HG03460 (cell line): ENCODE data around the gene DHRS1.
A peak's percentile ranks its signal among the peaks of the same experiment; 100 is the strongest.

Source experiments
- ATAC-seq: cut with Tn5 transposase; IDR thresholded peaks from one replicate; pipeline ENCODE4 v1.9.1; 2021; ENCODE audit not compliant: unreplicated experiment

The DHRS1 gene

GRCh38 chr14:24299255-24300191 is at the start of gene DHRS1, which contains the start of gene NOP9:
DHRS1 (minus strand) TSS chr14:24299780; CDS start chr14:24299106, 674 bp downstream.
NOP9 (plus strand) TSS chr14:24299850; CDS start chr14:24299955, 105 bp downstream.
- ATAC-seq: peak; percentile 60

- no peak for ATAC-seq
Measured at GRCh38 chr14:24348186-24348585, 48.6 kb upstream of the DHRS1 start.

GRCh38 chr14:24347134-24347533 is 47.6 kb upstream of the DHRS1 start:
- no peak for ATAC-seq

- ATAC-seq: no peak
Measured at GRCh38 chr14:24343795-24344660, 44.4 kb upstream of the DHRS1 start.

GRCh38 chr14:24342889-24343288 is 43.3 kb upstream of the DHRS1 start:
- no peak for ATAC-seq

GRCh38 chr14:24340606-24341005 is 41.0 kb upstream of the DHRS1 start:
- no peak for ATAC-seq

GRCh38 chr14:24339284-24340151 is 39.9 kb upstream of the DHRS1 start, which contains the start of gene RIPK3:
RIPK3 (minus strand) TSS chr14:24339991; CDS start chr14:24339826, 165 bp downstream.
- ATAC-seq: peak; percentile 80

GRCh38 chr14:24338843-24339242 is 39.3 kb upstream of the DHRS1 start:
- ATAC-seq: no peak

GRCh38 chr14:24337824-24338175 is 38.2 kb upstream of the DHRS1 start:
- ATAC-seq: no peak

GRCh38 chr14:24337144-24337823 is 37.7 kb upstream of the DHRS1 start:
- ATAC-seq: no peak

- no peak for ATAC-seq
Measured at GRCh38 chr14:24335461-24336171, 36.0 kb upstream of the DHRS1 start.

- ATAC-seq: no peak
Measured at GRCh38 chr14:24334431-24335291, 35.1 kb upstream of the DHRS1 start, which contains the start of gene ADCY4. ADCY4 (minus strand) TSS chr14:24335071; CDS start chr14:24334652, 419 bp downstream.

- peak; percentile 83 for ATAC-seq
Measured at GRCh38 chr14:24332268-24332993, 32.9 kb upstream of the DHRS1 start.

- peak; percentile 4 for ATAC-seq
Measured at GRCh38 chr14:24331731-24332267, 32.2 kb upstream of the DHRS1 start.

- no peak for ATAC-seq
Measured at GRCh38 chr14:24330973-24331674, 31.5 kb upstream of the DHRS1 start.

- no peak for ATAC-seq
Measured at GRCh38 chr14:24329736-24330135, 30.2 kb upstream of the DHRS1 start.
